ENCODE results near the gene RPS5.
"Not testable (repeated sequence)": the region's sequence is repeated elsewhere in the genome, so short reads cannot be mapped to it uniquely, and the experiment has no call there.

RPS5 gene

GRCh38 chr19:58356766-58357480 lies 30.1 kb upstream of the RPS5 start:
- DNase-seq = no peak

- no peak for DNase-seq
Observed at GRCh38 chr19:58357481-58358145, 29.5 kb upstream of the RPS5 start.

DNA sequence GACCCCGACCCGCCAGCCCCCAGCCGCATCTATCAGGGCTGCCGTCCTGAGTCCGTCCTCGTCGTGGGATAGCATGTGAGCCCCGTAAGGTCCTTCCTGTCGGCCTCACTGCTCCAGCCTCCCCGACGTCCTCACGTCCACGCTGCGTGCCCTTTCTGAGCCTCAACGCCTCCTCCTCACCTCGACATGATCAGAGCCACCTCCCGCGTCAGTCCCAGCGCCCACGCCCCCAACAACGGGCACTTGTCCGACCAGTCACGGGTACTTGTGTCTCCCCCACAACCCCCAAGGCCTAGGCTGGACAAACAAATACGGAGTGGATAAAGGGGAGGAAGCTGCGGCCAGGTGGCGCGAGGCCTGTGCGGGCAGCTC lies 25.2 kb upstream of the RPS5 start:
- peak; percentile 45 for DNase-seq

DNA sequence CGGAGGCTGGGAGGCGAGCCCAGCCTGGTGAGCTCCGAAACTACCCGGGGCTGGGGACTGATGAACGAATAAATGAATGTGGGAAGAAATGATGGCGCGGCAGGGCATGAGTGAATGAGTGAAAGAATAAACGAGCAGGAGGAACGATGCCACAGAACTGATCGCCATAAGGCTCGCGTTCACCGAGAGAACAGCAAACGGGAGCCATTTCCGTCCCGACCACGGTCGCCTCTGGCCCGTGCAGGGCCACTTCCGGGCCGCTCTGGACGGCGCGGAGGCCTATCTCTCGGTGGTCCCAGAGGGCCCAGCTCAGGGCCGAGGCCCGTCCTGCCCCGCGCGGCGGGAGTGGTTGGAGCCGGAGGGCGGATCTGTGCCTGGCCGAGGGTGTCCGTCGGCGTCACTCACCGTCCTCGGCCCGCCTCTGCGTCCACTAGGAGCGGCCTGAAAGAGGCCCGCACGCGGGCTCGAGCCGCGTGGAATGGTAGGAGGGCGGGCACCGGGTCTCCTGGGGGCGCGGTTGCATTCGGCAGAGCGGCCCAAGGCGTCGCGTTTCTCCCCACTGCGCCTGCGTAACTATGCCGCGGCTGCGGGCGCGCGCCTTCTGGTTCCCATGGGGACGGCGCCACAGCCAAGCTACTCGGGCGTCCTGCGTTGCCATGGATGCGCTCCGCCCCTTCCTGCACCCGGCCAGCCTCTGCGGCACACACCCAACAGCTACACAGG lies 24.6 kb upstream of the RPS5 start, which contains the start of gene ZNF497:
Gene ZNF497 (minus strand): TSS at position 480 of the 723 bp plus-strand sequence. CDS start 5,116 bp downstream, outside the sequence.
- peak; percentile 96 for DNase-seq

- no peak for DNase-seq
Observed at GRCh38 chr19:58364146-58364545, 22.9 kb upstream of the RPS5 start.

DNA sequence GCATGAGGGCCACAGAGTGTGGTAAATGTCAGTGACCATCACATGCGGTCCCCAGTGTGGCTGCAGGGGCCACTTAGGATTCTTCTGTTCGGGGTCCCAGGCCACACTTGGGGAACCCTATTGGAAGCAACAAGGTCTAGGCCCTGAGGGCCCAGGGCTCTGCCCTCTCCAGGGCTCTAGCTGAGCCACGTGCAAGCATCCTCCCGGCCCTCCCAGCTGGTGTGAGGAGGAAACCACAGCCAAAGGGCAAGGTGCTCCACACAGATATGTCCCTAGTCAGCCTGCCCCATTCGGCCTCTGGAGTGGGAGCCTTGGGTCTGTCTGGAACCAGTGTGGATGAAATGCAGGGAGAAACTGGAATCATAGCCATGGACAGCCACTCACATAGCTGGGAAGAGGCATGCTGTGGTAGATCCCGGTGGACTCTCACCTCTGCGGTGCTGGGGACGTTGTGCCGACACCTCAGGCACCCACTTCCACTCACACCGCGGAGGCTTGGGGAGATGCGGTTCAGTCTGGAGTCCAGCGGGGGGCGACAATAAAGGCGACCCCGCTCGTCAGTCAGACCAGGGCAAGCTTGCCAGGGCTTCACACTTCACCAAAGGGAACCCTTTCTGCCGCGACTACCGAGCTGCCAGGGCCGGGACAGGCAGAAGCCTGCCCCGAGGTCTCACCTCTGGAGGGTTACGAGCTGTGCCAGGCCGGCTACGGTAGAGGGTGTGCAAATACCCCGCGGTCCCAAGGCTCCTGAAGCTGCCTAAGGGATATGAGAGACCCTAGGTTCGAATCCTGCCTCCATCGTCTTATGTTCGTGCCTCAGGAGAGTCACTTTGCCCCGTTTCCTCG lies 20.3 kb upstream of the RPS5 start:
- no peak for DNase-seq

DNA sequence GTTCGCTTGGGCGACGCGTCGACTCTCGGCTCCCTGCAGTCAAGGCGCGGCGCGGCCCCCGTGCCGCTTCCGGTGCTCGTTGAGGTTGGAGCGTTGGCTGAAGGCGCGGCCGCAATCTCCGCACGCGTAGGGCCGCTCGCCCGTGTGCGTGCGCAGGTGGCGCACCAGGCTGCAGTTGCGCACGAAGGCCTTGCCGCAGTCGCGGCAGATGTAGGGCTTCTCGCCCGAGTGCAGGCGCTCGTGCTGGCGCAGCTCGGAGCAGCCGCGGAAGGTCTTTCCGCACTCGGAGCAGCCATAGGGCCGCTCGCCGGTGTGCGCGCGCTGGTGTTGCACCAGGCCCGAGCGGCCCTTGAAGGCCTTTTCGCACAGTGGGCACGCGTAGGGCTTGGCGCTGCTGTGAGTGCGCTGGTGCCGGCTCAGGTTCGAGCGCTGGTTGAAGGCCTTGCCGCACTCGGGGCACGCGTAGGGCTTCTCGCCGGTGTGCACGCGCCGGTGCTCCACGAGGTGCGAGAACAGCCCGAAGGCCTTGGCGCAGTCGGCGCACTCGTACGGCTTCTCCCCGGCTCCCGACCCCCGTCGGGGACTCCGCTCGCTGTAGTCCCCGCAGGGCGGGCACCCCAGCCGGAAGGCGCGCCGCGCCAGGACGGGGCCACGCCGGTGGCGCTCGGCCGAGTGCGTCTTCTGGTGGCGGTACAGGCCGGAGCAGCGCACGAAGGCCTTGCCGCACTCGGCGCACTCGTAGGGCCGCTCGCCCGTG lies 19.2 kb upstream of the RPS5 start:
- DNase-seq = no peak

GRCh38 chr19:58368561-58369360 lies 18.3 kb upstream of the RPS5 start:
- no peak for DNase-seq

DNA sequence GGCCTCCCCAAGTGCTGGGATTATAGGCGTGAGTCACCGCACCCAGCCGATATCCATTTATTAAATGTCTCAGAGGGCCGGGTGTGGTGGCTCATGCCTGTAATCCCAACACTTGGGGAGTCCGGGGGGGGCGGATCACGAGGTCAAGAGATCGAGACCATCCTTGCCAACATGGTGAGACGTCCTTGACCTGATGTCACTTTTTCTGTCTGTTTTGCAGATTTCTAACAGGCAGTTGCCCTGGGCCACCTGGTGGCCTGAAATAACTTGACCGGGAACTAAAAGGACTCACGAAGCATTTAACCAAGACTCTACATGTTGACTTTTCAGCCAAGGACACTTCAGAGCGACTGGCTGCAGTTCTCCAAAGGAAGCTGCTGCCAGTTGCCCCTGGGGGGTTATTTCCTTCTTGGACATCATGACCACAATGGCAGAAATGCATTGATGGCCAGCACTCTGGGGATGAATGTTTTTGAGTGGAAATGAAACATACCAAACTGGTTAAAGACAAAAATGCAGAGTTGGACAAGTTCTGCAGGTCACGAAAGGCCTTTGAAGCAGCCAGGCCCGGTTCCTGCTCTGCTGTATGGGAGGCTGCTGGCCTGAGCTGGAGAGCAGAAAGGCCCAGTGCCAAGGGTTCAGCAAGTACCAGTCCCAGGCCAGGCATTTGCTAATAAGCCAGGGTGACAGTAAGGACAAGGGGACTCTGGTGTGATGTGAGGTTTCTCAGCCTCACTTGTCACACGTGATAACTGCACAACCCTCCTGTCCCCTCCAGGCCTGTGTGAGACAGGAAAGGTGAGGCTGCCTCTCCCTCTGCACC lies 14.5 kb upstream of the RPS5 start:
- DNase-seq = no peak

DNA sequence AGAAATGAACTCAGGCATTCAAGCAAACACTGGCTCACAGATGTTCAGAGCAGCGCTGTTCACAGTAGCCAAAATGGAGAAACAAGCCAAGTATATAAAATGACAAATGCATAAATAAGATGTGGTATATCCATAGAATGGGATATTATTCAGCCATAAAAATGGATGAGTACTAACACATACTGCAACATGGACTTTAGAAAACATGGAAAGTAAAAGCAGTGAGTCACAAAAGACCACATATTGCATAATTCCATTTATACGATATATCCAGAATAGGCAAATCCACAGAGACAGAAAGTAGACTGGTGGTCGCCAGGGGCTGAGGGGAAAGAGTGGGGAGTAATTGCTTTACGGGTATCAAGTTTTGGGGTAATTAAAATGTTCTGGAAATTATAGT lies 12.9 kb upstream of the RPS5 start:
- DNase-seq = no peak

GRCh38 chr19:58376724-58377123 lies 10.3 kb upstream of the RPS5 start:
- not testable (repeated sequence) for DNase-seq

- DNase-seq = no peak
Observed at GRCh38 chr19:58379246-58379645, 7.8 kb upstream of the RPS5 start.

- DNase-seq = no peak
Observed at GRCh38 chr19:58380037-58380661, 6.9 kb upstream of the RPS5 start.

- peak; percentile 98 for DNase-seq
Observed at GRCh38 chr19:58380662-58381459, 6.2 kb upstream of the RPS5 start, which contains the start of gene ZNF837. ZNF837 (minus strand) TSS chr19:58381030; CDS start chr19:58369332, 11,698 bp downstream.

DNA sequence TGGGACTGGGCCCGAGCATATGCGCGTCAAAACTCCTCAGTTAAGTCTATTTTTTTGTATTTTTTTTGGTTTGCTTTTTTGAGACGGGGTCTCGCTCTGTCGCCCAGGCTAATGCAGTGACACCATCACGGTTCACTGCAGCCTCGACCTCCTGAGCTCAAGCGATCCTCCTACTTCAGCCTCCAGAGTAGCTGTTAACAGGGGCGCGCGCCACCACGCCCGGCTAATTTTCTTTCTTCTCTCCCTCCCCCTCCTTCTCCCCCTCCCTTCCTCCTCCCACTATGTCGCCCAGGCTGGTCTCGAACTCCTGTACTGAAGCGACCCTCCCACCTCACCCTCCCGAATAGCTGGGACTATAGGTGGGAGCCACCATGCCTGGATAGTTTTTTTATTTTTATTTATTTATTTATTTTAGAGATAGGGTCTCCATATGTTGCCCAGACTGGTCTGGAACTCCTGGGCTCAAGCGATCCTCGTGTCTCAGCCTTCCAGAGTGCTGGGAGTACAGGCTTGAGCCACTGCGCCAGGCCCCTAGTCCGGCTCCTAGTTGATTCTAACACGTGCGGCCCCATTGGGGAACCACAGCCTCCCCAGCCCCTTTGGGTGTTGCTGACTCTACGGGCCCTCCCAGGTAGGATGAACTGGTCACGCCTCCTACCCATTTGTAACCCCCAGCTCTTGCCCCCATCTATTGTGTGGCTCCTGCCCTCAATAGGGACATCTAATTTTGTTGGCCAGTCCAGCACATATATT lies 5.4 kb upstream of the RPS5 start:
- DNase-seq = no peak

DNA sequence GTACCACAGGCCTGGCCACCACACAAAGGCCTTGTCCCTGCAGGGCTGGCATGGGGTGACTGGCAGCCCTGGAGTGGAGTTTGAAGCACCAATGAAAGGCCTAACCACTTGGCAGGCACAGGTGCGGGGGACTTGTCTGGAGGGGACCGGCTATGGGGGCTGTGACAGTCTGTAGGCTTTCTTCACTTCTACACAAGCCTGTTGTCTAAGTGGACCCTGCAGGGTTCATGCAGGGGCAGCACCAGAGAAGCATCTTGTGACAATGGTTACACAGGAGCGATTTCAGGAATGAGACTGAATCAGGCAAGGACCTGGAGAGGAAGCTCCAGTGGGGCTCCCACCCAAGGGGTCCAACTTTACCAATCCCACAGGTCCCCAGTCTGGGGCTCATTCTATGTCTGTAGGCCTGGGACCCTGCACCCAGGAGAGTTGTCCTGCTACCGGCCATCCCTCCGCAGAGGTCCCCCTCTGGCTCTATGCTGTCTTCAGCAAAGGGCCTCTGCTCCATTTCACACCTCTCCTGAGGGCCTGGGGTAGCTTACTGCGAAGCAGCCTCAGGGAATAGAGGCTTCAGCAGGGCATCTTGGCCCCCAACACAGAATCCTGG lies 4.0 kb upstream of the RPS5 start:
- no peak for DNase-seq

- DNase-seq = no peak
Observed at GRCh38 chr19:58385313-58385890, 1.7 kb upstream of the RPS5 start.
